Retinal pigment epithelial cell (primary cell): ENCODE results near the gene TC2N.

Experiments
- DNase-seq: peaks from one replicate; pipeline ENCODE4 v3.0.0-alpha.2; 2010; ENCODE audit warnings: low read depth
- H3K4me3 ChIP-seq: 2 replicates; pipeline ENCODE4 v1.5.1; 2011; ENCODE audit warnings: mild to moderate bottlenecking, low read length, control low read depth, moderate library complexity
- CTCF ChIP-seq: conservative IDR thresholded peaks from 2 replicates; pipeline ENCODE4 v1.5.1; 2011; ENCODE audit warnings: low read depth, low read length, control low read depth, inconsistent platforms

Gene TC2N

GRCh38 chr14:91731986-91732385 lies 135.3 kb downstream of the TC2N start, which contains the start of gene CATSPERB:
CATSPERB (minus strand) TSS chr14:91732086; CDS start chr14:91729479, 2,607 bp downstream.
- no peak for TF ChIP-seq CTCF
- no peak within 1 kb of the TSS for H3K4me3 ChIP-seq
- DNase-seq: no peak

GRCh38 chr14:91731018-91731417 lies 136.3 kb downstream of the TC2N start:
- no peak overlapping the region for H3K4me3 ChIP-seq
- TF ChIP-seq CTCF: no peak
- DNase-seq: no peak

GRCh38 chr14:91729756-91730155 lies 137.6 kb downstream of the TC2N start:
- H3K4me3 ChIP-seq: no peak overlapping the region
- no peak for DNase-seq
- no peak for TF ChIP-seq CTCF
